T-helper 17 cell (primary cell): ENCODE data around the gene LIFR. TPM values are rescaled to one million over a fixed set of nuclear protein-coding genes. Genes with fewer than 3 reads are reported as not detected.
"Not testable (repeated sequence)": the region's sequence is repeated elsewhere in the genome, so short reads cannot be mapped to it uniquely, and the experiment has no call there.

Experiments
- ATAC-seq: fragments of 150-1000 bp; cut with Tn5 transposase; 2 replicates; pipeline ENCODE4 v1.10.0; 2021; ENCODE audit warnings: mild to moderate bottlenecking, moderate library complexity
- DNase-seq, 3 donors: peaks; one replicate each; pipeline versions ENCODE4 v3.0.0 to v3.0.0-alpha.2; 2020 to 2021
- H3K9me3 ChIP-seq: one replicate; pipeline ENCODE4 v1.7.0; 2013; ENCODE audit warnings: low read length, mild to moderate bottlenecking; ENCODE audit not compliant: control insufficient read depth, poor library complexity, severe bottlenecking
- H3K27ac Mint-ChIP-seq: one replicate; pipeline ENCODE4 v1.8.0; 2022; ENCODE audit warnings: mild to moderate bottlenecking, moderate library complexity, mixed read lengths
- H3K27me3 Mint-ChIP-seq: one replicate; pipeline ENCODE4 v1.8.0; 2022; ENCODE audit warnings: mixed read lengths
- H3K36me3 Mint-ChIP-seq: one replicate; pipeline ENCODE4 v1.8.0; 2022; ENCODE audit warnings: low read depth, mixed read lengths
- H3K4me1 Mint-ChIP-seq: one replicate; pipeline ENCODE4 v1.8.0; 2022; ENCODE audit warnings: mild to moderate bottlenecking, mixed read lengths
- H3K4me3 Mint-ChIP-seq: one replicate; pipeline ENCODE4 v1.8.0; 2022; ENCODE audit warnings: mild to moderate bottlenecking, moderate library complexity, mixed read lengths
- total RNA-seq, 4 donors: library from RNA in 2 of 4; stranded (reverse) in 2 of 4; gene quantifications; one replicate each; pipeline ENCODE4 v1.2.3 and lab custom pipeline; 2022 to 2026

LIFR gene
- total RNA-seq, 2 donors from 2014 or later: 0.27 TPM; not detected in 1

DNA sequence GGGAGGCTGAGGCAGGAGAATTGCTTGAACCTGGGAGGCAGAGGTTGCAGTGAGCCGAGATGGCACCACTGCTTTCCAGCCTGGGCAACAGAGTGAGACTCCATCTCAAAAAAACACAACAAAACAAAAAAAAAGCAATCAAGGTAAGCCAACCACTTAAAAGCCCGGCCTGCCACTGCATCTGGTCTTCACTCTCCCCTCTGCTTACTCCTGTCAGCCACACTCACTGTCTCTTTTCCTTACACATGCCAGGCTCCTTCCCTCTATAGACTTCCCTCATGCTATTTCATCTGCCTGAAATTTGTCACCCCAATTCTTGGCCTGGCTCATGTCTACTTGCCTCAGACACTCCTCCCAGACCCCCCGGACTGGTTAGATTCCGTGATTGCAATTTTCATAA is 17.6 kb upstream of the LIFR start:
- DNase-seq (no peak), ATAC-seq (no peak)
- Mint-ChIP-seq H3K4me3 (no peak overlapping the region), H3K36me3 (peaks cover 5% of the 10 kb centered on the region), H3K4me1 (peaks cover 2% of the 10 kb centered on the region), H3K27ac (no peak overlapping the region), H3K27me3 (peaks cover 30% of the 10 kb centered on the region)
- no peaks in the 10 kb centered on the region for H3K9me3 ChIP-seq

- Mint-ChIP-seq H3K27ac (no peak overlapping the region), H3K36me3 (peaks cover 5% of the 10 kb centered on the region), H3K4me1 (peaks cover 2% of the 10 kb centered on the region), H3K4me3 (no peak overlapping the region), H3K27me3 (peaks cover 33% of the 10 kb centered on the region)
- no peaks in the 10 kb centered on the region for H3K9me3 ChIP-seq
- DNase-seq (no peak), ATAC-seq (no peak)
These were observed 17.1 kb upstream of the LIFR start for GRCh38 chr5:38573521-38573920.

GRCh38 chr5:38569180-38569579 is 12.7 kb upstream of the LIFR start:
- H3K9me3 ChIP-seq: no peaks in the 10 kb centered on the region
- H3K27ac Mint-ChIP-seq: no peak overlapping the region
- no peak for DNase-seq
- peaks cover 2% of the 10 kb centered on the region for H3K4me1 Mint-ChIP-seq
- no peak for ATAC-seq
- peaks cover 35% of the 10 kb centered on the region for H3K27me3 Mint-ChIP-seq
- H3K4me3 Mint-ChIP-seq: no peak overlapping the region
- H3K36me3 Mint-ChIP-seq: peaks cover 5% of the 10 kb centered on the region

- H3K9me3 ChIP-seq, H3K4me1 Mint-ChIP-seq, H3K4me3 Mint-ChIP-seq, H3K36me3 Mint-ChIP-seq, ATAC-seq, DNase-seq, H3K27ac Mint-ChIP-seq: not testable (repeated sequence)
- peaks cover 38% of the 10 kb centered on the region for H3K27me3 Mint-ChIP-seq
These were observed 10.9 kb upstream of the LIFR start for GRCh38 chr5:38567306-38567705.

DNA sequence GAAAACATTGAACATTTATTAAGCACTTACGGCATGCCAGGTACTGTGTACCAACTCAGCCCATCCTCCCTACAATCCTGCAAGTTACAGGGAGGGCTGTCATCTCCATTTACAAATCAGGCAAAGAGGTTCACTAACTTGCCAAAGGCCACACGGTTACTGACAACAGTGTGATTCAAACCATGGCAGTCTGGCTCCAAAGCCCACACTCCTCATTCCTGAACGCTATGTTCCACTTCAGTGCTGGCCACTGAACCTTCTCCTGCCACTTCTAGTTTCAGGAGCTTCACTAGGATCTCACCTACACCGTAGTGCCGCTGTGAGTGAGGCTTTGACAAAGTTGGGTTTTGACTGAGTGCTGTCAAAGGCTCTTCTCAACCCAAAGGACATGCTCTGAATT is 7.2 kb upstream of the LIFR start:
- Mint-ChIP-seq H3K4me1 (no peaks in the 10 kb centered on the region), H3K27ac (no peak overlapping the region), H3K27me3 (peaks cover 23% of the 10 kb centered on the region), H3K4me3 (no peak overlapping the region), H3K36me3 (no peaks in the 10 kb centered on the region)
- ATAC-seq: no peak
- DNase-seq: no peak
- no peaks in the 10 kb centered on the region for H3K9me3 ChIP-seq

DNA sequence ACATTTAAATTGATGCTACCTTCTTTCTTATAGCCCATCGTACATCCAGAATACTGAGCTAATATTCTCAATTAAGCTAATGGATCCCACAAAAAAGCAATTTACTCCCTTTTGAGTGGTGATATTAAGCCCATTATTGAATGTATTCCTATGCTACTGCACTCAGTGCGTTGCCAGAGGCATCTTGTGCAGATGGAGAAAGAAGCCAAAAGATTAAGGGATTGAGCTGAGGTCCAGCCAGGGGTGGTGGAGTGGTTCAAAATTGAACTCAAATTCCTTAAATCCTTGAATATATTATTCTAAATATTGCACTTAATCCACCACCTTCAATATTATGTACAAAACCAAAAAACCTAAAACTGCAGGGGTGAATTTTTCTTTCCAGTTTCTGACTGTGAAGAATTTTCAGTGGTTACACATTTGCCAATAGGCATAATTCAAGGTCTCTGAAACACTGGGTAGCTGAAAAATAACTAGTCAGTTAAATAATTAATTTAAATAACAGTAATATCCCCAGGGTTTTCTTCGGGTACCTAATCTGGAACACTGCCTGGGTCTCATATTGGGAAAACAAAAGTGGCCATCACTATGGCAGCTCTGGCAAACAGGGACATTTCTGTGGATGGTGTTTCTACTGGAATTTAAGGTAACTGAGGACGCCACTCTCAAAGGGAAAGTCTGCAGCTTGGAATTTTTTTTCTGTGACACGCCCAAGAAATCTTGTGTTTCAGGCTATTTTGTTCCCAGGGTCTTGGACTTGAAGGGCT is 6.2 kb upstream of the LIFR start:
- no peak overlapping the region for H3K27ac Mint-ChIP-seq
- no peaks in the 10 kb centered on the region for H3K4me1 Mint-ChIP-seq
- H3K4me3 Mint-ChIP-seq: no peak overlapping the region
- no peak for DNase-seq
- no peaks in the 10 kb centered on the region for H3K36me3 Mint-ChIP-seq
- ATAC-seq: no peak
- H3K9me3 ChIP-seq: no peaks in the 10 kb centered on the region
- H3K27me3 Mint-ChIP-seq: peaks cover 22% of the 10 kb centered on the region

DNA sequence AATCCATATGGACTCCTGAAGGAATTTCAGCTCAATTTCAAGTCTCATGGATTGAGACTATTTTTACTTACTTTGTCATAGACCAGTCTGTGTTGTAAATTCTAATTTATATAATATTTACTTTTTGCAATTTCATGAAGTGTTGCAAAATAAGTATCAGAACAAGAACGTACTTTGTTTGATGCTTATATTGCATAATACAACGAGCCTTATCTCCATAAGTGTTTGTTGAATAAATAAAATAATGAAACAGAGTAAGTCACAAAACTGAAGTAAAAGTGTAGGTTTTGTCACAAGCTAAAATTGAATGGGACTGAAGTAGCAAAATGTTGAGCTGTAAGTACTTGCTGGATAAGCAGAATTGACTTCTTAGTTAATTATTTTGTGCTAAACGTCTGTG is 3.0 kb upstream of the LIFR start:
- Mint-ChIP-seq H3K36me3 (peaks cover 2% of the 10 kb centered on the region), H3K4me1 (peaks cover 11% of the 10 kb centered on the region), H3K27ac (no peak overlapping the region), H3K27me3 (peaks cover 33% of the 10 kb centered on the region), H3K4me3 (no peak overlapping the region)
- no peak for ATAC-seq
- DNase-seq: no peak
- H3K9me3 ChIP-seq: no peaks in the 10 kb centered on the region

GRCh38 chr5:38557792-38558191 is 1.3 kb upstream of the LIFR start:
- Mint-ChIP-seq H3K27me3 (peaks cover 36% of the 10 kb centered on the region), H3K27ac (no peak overlapping the region), H3K4me3 (peak overlapping the region; percentile 88), H3K36me3 (peaks cover 2% of the 10 kb centered on the region), H3K4me1 (peaks cover 11% of the 10 kb centered on the region)
- no peaks in the 10 kb centered on the region for H3K9me3 ChIP-seq
- ATAC-seq: no peak
- no peak for DNase-seq

- Mint-ChIP-seq H3K27me3 (peaks cover 41% of the 10 kb centered on the region), H3K27ac (no peak overlapping the region), H3K36me3 (peaks cover 2% of the 10 kb centered on the region), H3K4me3 (peak overlapping the region; percentile 88), H3K4me1 (peaks cover 11% of the 10 kb centered on the region)
- no peaks in the 10 kb centered on the region for H3K9me3 ChIP-seq
- ATAC-seq: peak; percentile 6
- no peak for DNase-seq
These were observed 863 bp upstream of the LIFR start for GRCh38 chr5:38557308-38557710.

DNA sequence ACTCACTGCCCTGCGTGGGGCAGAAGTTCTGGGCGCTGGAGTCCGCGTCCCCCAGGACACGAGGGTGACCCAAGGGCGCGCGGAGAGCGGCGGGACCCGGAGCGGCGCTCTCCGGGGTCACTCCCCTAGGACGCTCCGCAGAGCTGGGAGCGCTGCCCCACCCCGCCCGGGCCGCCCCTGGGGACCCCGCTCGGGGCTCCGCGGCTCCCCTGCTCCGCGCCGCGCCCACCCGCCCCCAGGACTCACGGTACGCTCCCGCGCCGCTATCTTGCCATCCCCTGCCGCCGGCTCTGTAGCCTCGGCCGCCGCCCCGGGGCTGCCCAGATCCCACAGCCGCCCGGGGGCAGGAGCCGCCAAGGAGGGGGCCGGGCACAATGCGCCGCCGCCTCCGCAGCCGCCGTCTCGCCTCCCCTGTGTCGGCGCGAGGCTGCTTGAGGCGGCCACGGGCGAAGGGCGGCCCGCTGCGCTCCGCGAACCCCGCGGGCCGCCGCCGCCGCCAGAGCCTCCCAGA is 303 bp downstream of the LIFR start:
- H3K36me3 Mint-ChIP-seq: peaks cover 2% of the 10 kb centered on the region
- DNase-seq (peak in 1 of 3 donors; percentile 23), ATAC-seq (peak; percentile 75)
- peaks cover 11% of the 10 kb centered on the region for H3K4me1 Mint-ChIP-seq
- peaks cover 53% of the 10 kb centered on the region for H3K27me3 Mint-ChIP-seq
- H3K4me3 Mint-ChIP-seq: no peak overlapping the region
- no peaks in the 10 kb centered on the region for H3K9me3 ChIP-seq
- no peak overlapping the region for H3K27ac Mint-ChIP-seq

- Mint-ChIP-seq H3K36me3 (peaks cover 2% of the 10 kb centered on the region), H3K27ac (peak overlapping the region; percentile 37), H3K27me3 (peaks cover 54% of the 10 kb centered on the region), H3K4me1 (peaks cover 11% of the 10 kb centered on the region), H3K4me3 (peak overlapping the region; percentile 91)
- no peaks in the 10 kb centered on the region for H3K9me3 ChIP-seq
- ATAC-seq: no peak
- no peak for DNase-seq
These were observed 925 bp downstream of the LIFR start for GRCh38 chr5:38555354-38556087.

GRCh38 chr5:38554861-38555260 is 1.6 kb downstream of the LIFR start:
- DNase-seq (no peak), ATAC-seq (no peak)
- H3K4me1 Mint-ChIP-seq: peaks cover 11% of the 10 kb centered on the region
- H3K4me3 Mint-ChIP-seq: peak overlapping the region; percentile 91
- H3K27me3 Mint-ChIP-seq: peaks cover 54% of the 10 kb centered on the region
- peaks cover 2% of the 10 kb centered on the region for H3K36me3 Mint-ChIP-seq
- peak overlapping the region; percentile 37 for H3K27ac Mint-ChIP-seq
- H3K9me3 ChIP-seq: no peaks in the 10 kb centered on the region

GRCh38 chr5:38554403-38554802 is 2.0 kb downstream of the LIFR start:
- Mint-ChIP-seq H3K36me3 (peaks cover 2% of the 10 kb centered on the region), H3K4me3 (peak overlapping the region; percentile 91), H3K27me3 (peaks cover 54% of the 10 kb centered on the region), H3K27ac (no peak overlapping the region), H3K4me1 (peaks cover 11% of the 10 kb centered on the region)
- ATAC-seq: no peak
- no peaks in the 10 kb centered on the region for H3K9me3 ChIP-seq
- no peak for DNase-seq
